Stimulated activated CD4-positive, alpha-beta T cell treated with anti-CD3 and anti-CD28 coated beads, Interleukin-15, amount 100 ng/mL, for 24 hours (primary cell): ENCODE results near the gene CDCP1.
A peak's percentile ranks its signal among the peaks of the same experiment; 100 is the strongest.
"Not testable (repeated sequence)": the region's sequence is repeated elsewhere in the genome, so short reads cannot be mapped to it uniquely, and the experiment has no call there.

Experiments used
- DNase-seq: peaks from one replicate; pipeline ENCODE4 v3.0.0-alpha.2; 2020

CDCP1 gene

DNA sequence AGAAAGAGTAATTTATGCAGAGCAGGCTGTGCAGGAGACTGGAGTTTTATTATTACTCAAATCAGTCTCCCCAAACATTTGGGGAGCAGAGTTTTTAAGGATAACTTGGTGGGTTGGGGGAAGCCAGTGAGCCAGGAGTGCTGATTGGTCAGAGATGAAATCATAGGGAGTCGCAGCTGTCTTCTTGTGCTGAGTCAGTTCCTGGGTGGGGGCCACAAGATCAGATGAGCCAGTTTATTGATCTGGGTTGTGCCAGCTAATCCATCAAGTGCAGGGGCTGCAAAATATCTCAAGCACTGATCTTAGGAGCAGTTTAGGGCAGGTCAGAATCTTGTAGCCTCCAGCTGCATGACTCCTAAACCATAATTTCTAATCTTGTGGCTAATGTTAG, 92.4 kb downstream of the CDCP1 start:
- DNase-seq, result not testable (repeated sequence)

- no peak for DNase-seq
These were observed 94.5 kb downstream of the CDCP1 start for GRCh38 chr3:45051685-45052084.

GRCh38 chr3:45049807-45050206, 96.4 kb downstream of the CDCP1 start:
- DNase-seq, result no peak

- no peak for DNase-seq
These were observed 97.9 kb downstream of the CDCP1 start for GRCh38 chr3:45048244-45048643.

DNA sequence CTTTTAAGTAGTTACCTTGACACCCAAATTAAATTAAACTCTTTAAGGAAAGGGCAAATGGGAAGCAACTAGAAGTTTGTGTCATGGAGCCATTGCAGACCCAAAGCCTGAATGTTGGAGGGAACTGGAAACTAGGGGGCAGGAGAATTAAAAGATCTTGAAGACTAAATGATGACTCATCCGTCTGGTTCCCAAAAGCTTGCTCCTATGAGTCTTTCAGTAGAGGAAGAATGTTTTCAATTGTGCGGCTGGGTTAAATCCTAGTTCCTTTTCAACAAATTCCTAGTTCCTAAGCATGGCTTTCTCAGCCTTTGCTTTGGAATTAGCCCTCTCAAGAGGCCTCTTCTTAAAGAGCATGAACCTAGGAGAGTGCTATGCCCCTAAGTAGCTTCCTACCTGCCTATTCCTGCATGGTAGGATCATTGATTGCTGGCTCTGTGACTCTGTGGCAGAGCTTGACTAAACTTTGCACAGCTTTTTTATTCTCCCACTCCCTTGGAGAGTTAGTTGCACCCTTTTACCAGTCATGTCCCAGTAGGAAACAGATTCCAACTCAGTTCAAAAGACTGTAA, 102.4 kb downstream of the CDCP1 start:
- no peak for DNase-seq

DNA sequence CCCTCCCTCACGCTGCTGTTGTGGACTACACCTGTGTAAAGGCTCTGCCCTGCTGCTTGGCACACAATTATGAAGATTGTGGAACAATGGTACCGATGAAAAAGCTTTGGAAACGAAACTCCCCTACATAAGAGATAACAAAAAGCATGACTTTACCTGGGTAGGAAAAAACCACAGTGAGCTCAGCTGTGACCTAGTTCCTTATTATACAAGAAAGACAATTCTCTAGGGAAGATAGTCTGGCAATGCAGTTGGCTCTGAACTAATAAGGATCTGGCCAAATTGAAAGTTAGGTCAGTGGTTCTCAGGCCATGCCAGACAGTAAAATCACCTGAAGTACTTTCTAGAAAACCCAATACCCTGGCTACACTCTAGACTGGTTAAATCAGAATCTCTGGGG, 104.0 kb downstream of the CDCP1 start:
- no peak for DNase-seq

GRCh38 chr3:45041666-45042065, 104.5 kb downstream of the CDCP1 start:
- no peak for DNase-seq

- peak; percentile 93 for DNase-seq
These were observed 108.3 kb downstream of the CDCP1 start for GRCh38 chr3:45037720-45038455.

DNA sequence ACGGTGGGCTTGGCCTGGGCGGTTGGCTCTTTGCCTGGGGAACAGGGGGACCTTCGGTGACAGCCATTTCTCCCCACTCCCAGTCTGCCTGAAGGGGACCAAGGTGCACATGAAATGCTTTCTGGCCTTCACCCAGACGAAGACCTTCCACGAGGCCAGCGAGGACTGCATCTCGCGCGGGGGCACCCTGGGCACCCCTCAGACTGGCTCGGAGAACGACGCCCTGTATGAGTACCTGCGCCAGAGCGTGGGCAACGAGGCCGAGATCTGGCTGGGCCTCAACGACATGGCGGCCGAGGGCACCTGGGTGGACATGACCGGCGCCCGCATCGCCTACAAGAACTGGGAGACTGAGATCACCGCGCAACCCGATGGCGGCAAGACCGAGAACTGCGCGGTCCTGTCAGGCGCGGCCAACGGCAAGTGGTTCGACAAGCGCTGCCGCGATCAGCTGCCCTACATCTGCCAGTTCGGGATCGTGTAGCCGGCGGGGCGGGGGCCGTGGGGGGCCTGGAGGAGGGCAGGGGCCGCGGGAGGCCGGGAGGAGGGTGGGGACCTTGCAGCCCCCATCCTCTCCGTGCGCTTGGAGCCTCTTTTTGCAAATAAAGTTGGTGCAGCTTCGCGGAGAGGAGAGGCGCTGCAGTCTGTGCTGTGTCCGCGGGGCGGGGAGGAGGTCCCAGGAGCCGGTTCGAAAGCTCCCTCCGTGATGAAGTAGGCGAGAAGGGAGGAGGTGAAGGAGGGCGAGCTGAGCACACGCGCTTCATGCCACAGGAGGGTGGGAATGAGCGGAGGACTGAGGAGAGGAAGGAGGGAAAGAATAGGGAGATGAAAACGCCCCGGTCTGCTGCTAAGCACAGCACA, 110.5 kb downstream of the CDCP1 start:
- DNase-seq, result peak; percentile 52

DNA sequence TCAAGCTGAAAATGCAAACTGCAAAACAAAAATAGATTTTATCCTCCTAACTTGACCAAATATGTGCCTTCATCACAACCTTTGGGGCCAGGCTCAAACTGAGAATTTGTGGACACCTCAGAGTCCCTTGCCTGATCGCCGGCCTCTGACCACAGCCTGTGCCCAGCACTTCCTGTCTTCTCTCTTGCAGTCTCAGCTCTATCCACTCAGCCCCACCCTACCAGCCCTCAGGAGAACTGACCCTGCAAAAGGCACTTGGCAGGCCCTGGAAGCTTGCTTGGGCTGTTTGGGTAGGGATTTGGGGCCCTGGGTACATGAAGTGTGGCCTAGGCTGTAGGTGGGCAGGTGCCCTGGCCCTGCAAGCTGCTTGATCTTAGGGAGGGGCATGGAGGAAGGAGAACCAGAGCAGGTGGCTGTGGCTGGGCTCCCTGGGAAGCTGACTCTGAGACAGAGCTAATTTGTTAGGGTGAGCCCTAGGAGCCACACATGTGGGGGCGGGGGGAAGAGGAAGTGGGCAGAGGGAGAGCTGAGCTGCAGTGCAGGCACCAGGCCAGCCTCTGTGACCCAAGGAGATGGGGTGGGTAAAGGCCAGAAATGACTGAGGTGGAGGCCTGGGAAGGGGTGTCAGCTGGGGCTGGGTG, 111.4 kb downstream of the CDCP1 start:
- peak; percentile 48 for DNase-seq

- DNase-seq, result no peak
These were observed 112.4 kb downstream of the CDCP1 start for GRCh38 chr3:45033791-45034190.
